Measurements from ENCODE around the gene LRMDA. TPM values are rescaled to one million over a fixed set of nuclear protein-coding genes. Genes with fewer than 3 reads are reported as not detected.

Gene LRMDA
- total and polyA plus RNA-seq, 2 of the 8 experiments (the other 6 are each of a cell fraction or from before 2014, with no cell fraction given) = 0.86 to 2.8 TPM

GRCh38 chr10:75396631-75397495 is 34.6 kb upstream of the LRMDA start:
- FAIRE-seq (no peak), DNase-seq (ENCODE audit: low read depth in 1 of 2, low spot score in 2 of 2) (peak in 1 of 2 experiments; percentile 67)
- Histone ChIP-seq H3K4me2 (ENCODE audit: insufficient read depth in 1 of 2, low read depth in 2 of 2, low read length in 2 of 2) (peak overlapping the region; percentile 67 to 96), H3K14ac (ENCODE audit: insufficient read length) (no peak overlapping the region), H2BK20ac (ENCODE audit: low read length) (no peak overlapping the region), H2BK15ac (ENCODE audit: low read length) (no peak overlapping the region), H3K79me1 (ENCODE audit: low read depth, low read length) (no peaks in the 10 kb centered on the region), H3K18ac (ENCODE audit: extremely low read depth, low read length) (no peak overlapping the region), H3K56ac (replicated peaks; ENCODE audit: insufficient read length, low read depth, low read length) (no peak overlapping the region), H3K23ac (ENCODE audit: insufficient read length) (no peak overlapping the region), H2BK5ac (ENCODE audit: low read depth, low read length) (peak overlapping the region; percentile 5; the same call in 1 of the 2 replicates), H3K4ac (replicated peaks; ENCODE audit: insufficient read length, low read depth, low read length) (no peak overlapping the region), H3K4me3 (ENCODE audit: extremely low read depth in 1 of 4, insufficient read depth in 2 of 4, low read depth in 3 of 4, low read length in 4 of 4) (peak overlapping the region; percentile 14 to 62 (median 52)), H2AK5ac (ENCODE audit: low read depth, low read length) (no peak overlapping the region), H3K9me3 (ENCODE audit: insufficient read depth in 2 of 2, low read depth in 1 of 2, low read length in 1 of 2) (no peaks in the 10 kb centered on the region), H3K27me3 (replicated peaks in 1 of 4; ENCODE audit: control insufficient read depth in 3 of 4, extremely low read depth in 1 of 4, insufficient read depth in 3 of 4, low read length in 3 of 4) (peaks cover 75 to 100% (median 86%) of the 10 kb centered on the region in 4 experiments), H4K91ac (replicated peaks; ENCODE audit: insufficient read length, low read length) (no peak overlapping the region), H3K79me2 (ENCODE audit: control insufficient read depth in 1 of 2, insufficient read depth in 2 of 2, low read length in 2 of 2) (no peaks in the 10 kb centered on the region), H2BK120ac (replicated peaks; ENCODE audit: low read depth, low read length) (no peak overlapping the region), H3K23me2 (ENCODE audit: low read depth, low read length) (peaks cover 23% of the 10 kb centered on the region; the same call in 1 of the 2 replicates), H2AFZ (ENCODE audit: low read length) (peak overlapping the region; percentile 80; the same call in 1 of the 2 replicates), H3K4me1 (replicated peaks in 1 of 4; ENCODE audit: control insufficient read depth in 3 of 4, insufficient read depth in 4 of 4, low read length in 3 of 4) (peaks cover 0 to 45% (median 21%) of the 10 kb centered on the region in 4 experiments; a peak in 6 of 7 replicates), H4K5ac (ENCODE audit: insufficient read length, low read depth, low read length) (no peak overlapping the region), H3K27ac (ENCODE audit: low read depth, low read length) (no peak overlapping the region), H2BK12ac (ENCODE audit: low read depth, low read length) (no peak overlapping the region), H4K20me1 (replicated peaks in 1 of 2; ENCODE audit: control insufficient read depth in 1 of 2, insufficient read depth in 2 of 2, low read length in 2 of 2) (peaks cover 5 to 16% of the 10 kb centered on the region in 2 experiments), H3K9ac (replicated peaks in 1 of 4; ENCODE audit: extremely low read depth in 1 of 4, low read depth in 3 of 4, low read length in 3 of 4) (no peak overlapping the region), H3K36me3 (ENCODE audit: control insufficient read depth in 2 of 4, insufficient read depth in 4 of 4, low read length in 3 of 4) (peaks cover 0 to 5% (median 0%) of the 10 kb centered on the region in 4 experiments; a peak in 1 of 8 replicates), H4K8ac (ENCODE audit: extremely low read depth, insufficient read depth, low read length) (peak overlapping the region; percentile 28; the same call in 1 of the 2 replicates)
- ChIA-PET POLR2A (ENCODE audit: partially characterized antibody) (interaction anchor here (1.1 to 2.0 kb wide), 3 partner anchors 9 to 20 kb away, joined by 3 to 4 read pairs (median 3); no protein-coding TSS in a partner anchor), CTCF (ENCODE audit: partially characterized antibody) (interaction anchor here (0.5 to 4.6 kb wide), 10 partner anchors 8 to 1587 kb away, joined by 3 to 25 read pairs (median 5); partner anchors contain the start of gene LRMDA)
- 3% methylated on average over 23 of the region's 71 CpGs; no CpG with 5 or more reads in 1 of the 2 experiments for WGBS, 2 experiments (ENCODE audit: extremely low coverage in 1 of 2, insufficient coverage in 1 of 2, insufficient read length in 1 of 2, insufficient replicate concordance in 2 of 2, low coverage in 1 of 2, low lambda C conversion rate in 2 of 2, missing lambda C conversion rate in 1 of 2)
- no peak for TF ChIP-seq SIRT6 (IDR thresholded peaks at IDR 0.05; ENCODE audit: low read length)
- TF ChIP-seq SUZ12 (IDR thresholded peaks at IDR 0.05; ENCODE audit: low read length) = peak; percentile 71
- peak; percentile 77 for TF ChIP-seq EZH2 (IDR thresholded peaks at IDR 0.05; ENCODE audit: low read depth, low read length, severe bottlenecking)
- no peak for TF ChIP-seq CTCF (IDR thresholded peaks at IDR 0.05; ENCODE audit: control extremely low read depth in 1 of 3, insufficient read depth in 1 of 3, low read depth in 1 of 3, low read length in 3 of 3)
- TF ChIP-seq HDAC6 (IDR thresholded peaks at IDR 0.05; ENCODE audit: low read depth, low read length) = no peak
- TF ChIP-seq KDM5A (IDR thresholded peaks at IDR 0.05; ENCODE audit: low read length) = no peak
- TF ChIP-seq TCF12 (IDR thresholded peaks at IDR 0.05; ENCODE audit: low read depth, low read length) = no peak
- TF ChIP-seq ATF3 (IDR thresholded peaks at IDR 0.05; ENCODE audit: insufficient read depth, low read depth, low read length) = no peak
